HL-60 (cell line): ENCODE results near the gene AHDC1.

Source experiments
- POLR2AphosphoS5 ChIP-seq: IDR thresholded peaks from 2 replicates; pipeline ENCODE4 v1.6.1; 2012; ENCODE audit warnings: low read depth
- SPI1 ChIP-seq: IDR thresholded peaks from 2 replicates; pipeline ENCODE4 v1.6.1; 2012; ENCODE audit warnings: low read depth, mild to moderate bottlenecking, borderline replicate concordance
- TF ChIP-seq, protein P1 (sequence below): IDR thresholded peaks from one replicate; pipeline ENCODE4 v1.5.1; 2011; ENCODE audit warnings: low read length, control low read depth, inconsistent platforms; ENCODE audit not compliant: insufficient read depth
- TF ChIP-seq, protein P2 (sequence below): IDR thresholded peaks from 2 replicates; pipeline ENCODE4 v1.6.1; 2012; ENCODE audit warnings: low read depth; ENCODE audit not compliant: insufficient replicate concordance

DNA sequence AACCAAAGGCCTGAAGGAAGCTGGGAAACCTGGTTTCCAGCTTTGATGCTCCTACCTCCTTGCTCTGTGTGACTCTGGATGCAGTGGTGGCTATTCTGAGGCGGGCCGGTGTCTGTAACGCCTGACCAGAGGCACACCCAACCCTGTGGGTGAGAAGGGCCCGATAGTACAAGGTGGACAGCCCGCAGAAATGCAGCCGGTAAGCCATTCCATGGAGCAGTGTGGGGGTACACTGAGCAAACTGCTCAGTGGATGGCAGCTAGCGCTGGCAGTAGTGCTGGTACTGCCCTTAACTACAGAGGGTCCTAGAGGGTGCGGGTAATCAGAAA is 36.0 kb downstream of the AHDC1 start:
- TF ChIP-seq, protein P1, sequence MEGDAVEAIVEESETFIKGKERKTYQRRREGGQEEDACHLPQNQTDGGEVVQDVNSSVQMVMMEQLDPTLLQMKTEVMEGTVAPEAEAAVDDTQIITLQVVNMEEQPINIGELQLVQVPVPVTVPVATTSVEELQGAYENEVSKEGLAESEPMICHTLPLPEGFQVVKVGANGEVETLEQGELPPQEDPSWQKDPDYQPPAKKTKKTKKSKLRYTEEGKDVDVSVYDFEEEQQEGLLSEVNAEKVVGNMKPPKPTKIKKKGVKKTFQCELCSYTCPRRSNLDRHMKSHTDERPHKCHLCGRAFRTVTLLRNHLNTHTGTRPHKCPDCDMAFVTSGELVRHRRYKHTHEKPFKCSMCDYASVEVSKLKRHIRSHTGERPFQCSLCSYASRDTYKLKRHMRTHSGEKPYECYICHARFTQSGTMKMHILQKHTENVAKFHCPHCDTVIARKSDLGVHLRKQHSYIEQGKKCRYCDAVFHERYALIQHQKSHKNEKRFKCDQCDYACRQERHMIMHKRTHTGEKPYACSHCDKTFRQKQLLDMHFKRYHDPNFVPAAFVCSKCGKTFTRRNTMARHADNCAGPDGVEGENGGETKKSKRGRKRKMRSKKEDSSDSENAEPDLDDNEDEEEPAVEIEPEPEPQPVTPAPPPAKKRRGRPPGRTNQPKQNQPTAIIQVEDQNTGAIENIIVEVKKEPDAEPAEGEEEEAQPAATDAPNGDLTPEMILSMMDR: no peak
- no peak for TF ChIP-seq POLR2AphosphoS5
- TF ChIP-seq, protein P2, sequence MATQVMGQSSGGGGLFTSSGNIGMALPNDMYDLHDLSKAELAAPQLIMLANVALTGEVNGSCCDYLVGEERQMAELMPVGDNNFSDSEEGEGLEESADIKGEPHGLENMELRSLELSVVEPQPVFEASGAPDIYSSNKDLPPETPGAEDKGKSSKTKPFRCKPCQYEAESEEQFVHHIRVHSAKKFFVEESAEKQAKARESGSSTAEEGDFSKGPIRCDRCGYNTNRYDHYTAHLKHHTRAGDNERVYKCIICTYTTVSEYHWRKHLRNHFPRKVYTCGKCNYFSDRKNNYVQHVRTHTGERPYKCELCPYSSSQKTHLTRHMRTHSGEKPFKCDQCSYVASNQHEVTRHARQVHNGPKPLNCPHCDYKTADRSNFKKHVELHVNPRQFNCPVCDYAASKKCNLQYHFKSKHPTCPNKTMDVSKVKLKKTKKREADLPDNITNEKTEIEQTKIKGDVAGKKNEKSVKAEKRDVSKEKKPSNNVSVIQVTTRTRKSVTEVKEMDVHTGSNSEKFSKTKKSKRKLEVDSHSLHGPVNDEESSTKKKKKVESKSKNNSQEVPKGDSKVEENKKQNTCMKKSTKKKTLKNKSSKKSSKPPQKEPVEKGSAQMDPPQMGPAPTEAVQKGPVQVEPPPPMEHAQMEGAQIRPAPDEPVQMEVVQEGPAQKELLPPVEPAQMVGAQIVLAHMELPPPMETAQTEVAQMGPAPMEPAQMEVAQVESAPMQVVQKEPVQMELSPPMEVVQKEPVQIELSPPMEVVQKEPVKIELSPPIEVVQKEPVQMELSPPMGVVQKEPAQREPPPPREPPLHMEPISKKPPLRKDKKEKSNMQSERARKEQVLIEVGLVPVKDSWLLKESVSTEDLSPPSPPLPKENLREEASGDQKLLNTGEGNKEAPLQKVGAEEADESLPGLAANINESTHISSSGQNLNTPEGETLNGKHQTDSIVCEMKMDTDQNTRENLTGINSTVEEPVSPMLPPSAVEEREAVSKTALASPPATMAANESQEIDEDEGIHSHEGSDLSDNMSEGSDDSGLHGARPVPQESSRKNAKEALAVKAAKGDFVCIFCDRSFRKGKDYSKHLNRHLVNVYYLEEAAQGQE: no peak
- no peak for TF ChIP-seq SPI1
